ENCODE results near the gene SERPINB1. TPM values are rescaled to one million over a fixed set of nuclear protein-coding genes. Genes with fewer than 3 reads are reported as not detected.

The SERPINB1 gene
- total and polyA plus RNA-seq, 9 donors = 13.5 to 57.0 (median 27.7) TPM

DNA sequence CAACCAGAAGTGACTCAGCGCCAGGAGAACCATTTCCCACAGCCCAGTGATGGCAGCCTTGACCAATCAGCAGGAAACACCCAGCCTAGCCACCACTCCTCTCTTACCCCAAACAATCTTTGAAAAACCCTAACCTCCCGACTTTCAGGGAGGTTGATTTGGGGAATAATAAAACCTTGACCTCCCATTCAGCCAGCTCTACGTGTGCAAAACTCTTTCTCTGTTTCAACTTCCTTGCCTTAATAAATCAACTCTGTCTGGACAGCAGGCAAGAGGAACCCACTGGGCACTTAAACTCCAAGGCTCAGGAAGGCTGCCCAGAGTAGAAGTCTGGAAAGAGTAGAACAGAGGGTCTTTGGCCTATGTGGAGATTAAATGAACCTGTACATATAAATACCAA lies 35.0 kb downstream of the SERPINB1 start:
- no peak for TF ChIP-seq CTCF (IDR thresholded peaks at IDR 0.05)
- no peak for TF ChIP-seq POLR2A (IDR thresholded peaks at IDR 0.05)
- no peak for TF ChIP-seq EP300 (IDR thresholded peaks at IDR 0.05)
- Histone ChIP-seq H3K4me3 (no peak overlapping the region), H3K4me1 (ENCODE audit: insufficient read depth) (no peaks in the 10 kb centered on the region), H3K36me3 (no peaks in the 10 kb centered on the region), H3K27me3 (no peaks in the 10 kb centered on the region), H3K27ac (no peak overlapping the region), H3K9me3 (no peaks in the 10 kb centered on the region)
- no peak for DNase-seq
- WGBS, 3 donors = 70 to 84% (median 80%) methylated on average over 3 of the region's 3 CpGs
- intact Hi-C loops (cut with DNase I) = no loop called here

GRCh38 chr6:2805031-2805430 lies 36.6 kb downstream of the SERPINB1 start:
- no peaks in the 10 kb centered on the region for H3K4me1 ChIP-seq (ENCODE audit: insufficient read depth)
- intact Hi-C loops (cut with DNase I) = no loop called here
- no peaks in the 10 kb centered on the region for H3K9me3 ChIP-seq
- DNase-seq = no peak
- H3K27ac ChIP-seq = no peak overlapping the region
- no peaks in the 10 kb centered on the region for H3K36me3 ChIP-seq
- H3K27me3 ChIP-seq = no peaks in the 10 kb centered on the region
- H3K4me3 ChIP-seq = no peak overlapping the region
- WGBS, 3 donors = 96 to 98% (median 96%) methylated on average over 14 of the region's 14 CpGs
- TF ChIP-seq EP300 (IDR thresholded peaks at IDR 0.05) (no peak), POLR2A (IDR thresholded peaks at IDR 0.05) (no peak), CTCF (IDR thresholded peaks at IDR 0.05) (no peak)

- intact Hi-C loops (cut with DNase I) = no loop called here
- no peaks in the 10 kb centered on the region for H3K4me1 ChIP-seq (ENCODE audit: insufficient read depth)
- no peak overlapping the region for H3K27ac ChIP-seq
- DNase-seq = no peak
- H3K4me3 ChIP-seq = no peak overlapping the region
- H3K36me3 ChIP-seq = no peaks in the 10 kb centered on the region
- 81 to 91% (median 81%) methylated on average over 6 of the region's 6 CpGs for WGBS, 3 donors
- H3K9me3 ChIP-seq = no peaks in the 10 kb centered on the region
- TF ChIP-seq EP300 (IDR thresholded peaks at IDR 0.05) (no peak), CTCF (IDR thresholded peaks at IDR 0.05) (no peak), POLR2A (IDR thresholded peaks at IDR 0.05) (no peak)
- no peaks in the 10 kb centered on the region for H3K27me3 ChIP-seq
Measured at GRCh38 chr6:2804516-2804915, 37.1 kb downstream of the SERPINB1 start.

DNA sequence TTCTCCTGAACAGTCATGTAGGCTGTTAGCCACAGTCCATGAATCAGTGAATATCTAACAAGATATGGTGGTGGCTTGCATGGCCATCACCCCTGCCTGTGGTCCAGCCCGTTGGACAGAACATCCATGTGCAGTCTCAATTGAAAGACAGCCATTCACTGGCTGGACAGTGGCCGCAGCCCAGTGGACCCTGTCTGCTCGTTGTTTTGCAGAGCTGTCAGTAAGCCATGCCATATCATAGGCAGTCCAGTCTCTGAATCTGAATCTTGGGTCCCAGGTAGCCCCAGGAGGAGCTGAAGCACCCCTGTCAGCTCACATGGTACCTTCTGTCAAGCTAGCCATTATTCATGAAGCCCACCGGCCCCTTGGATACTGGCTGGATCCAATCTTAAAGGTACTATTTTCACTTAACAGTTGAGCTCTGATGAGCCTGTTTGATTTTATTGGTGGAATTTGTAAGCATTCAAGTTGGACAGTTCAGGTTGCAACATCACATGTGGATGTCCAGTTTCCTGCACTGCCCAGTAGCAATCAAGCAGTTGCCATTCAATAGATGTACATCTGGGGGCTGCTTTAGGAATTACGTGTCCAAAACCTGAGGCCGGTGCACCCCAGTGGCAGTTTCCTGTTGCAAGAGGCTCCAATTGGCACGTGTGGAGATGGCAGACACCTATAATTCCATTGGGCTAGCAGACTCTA lies 37.8 kb downstream of the SERPINB1 start:
- TF ChIP-seq CTCF (IDR thresholded peaks at IDR 0.05) (no peak), POLR2A (IDR thresholded peaks at IDR 0.05) (no peak), EP300 (IDR thresholded peaks at IDR 0.05) (no peak)
- DNase-seq = no peak
- Histone ChIP-seq H3K27me3 (no peaks in the 10 kb centered on the region), H3K4me3 (no peak overlapping the region), H3K36me3 (no peaks in the 10 kb centered on the region), H3K9me3 (no peaks in the 10 kb centered on the region), H3K4me1 (ENCODE audit: insufficient read depth) (no peaks in the 10 kb centered on the region), H3K27ac (no peak overlapping the region)
- 89 to 95% (median 93%) methylated on average over 7 of the region's 7 CpGs for WGBS, 3 donors
- intact Hi-C loops (cut with DNase I) = no loop called here
